ENCODE data around the gene PEPD. TPM values are rescaled to one million over a fixed set of nuclear protein-coding genes. Genes with fewer than 3 reads are reported as not detected.

The PEPD gene
- total RNA-seq, 4 donors from 2014 or later: 40.1 to 61.4 (median 53.4) TPM

DNA sequence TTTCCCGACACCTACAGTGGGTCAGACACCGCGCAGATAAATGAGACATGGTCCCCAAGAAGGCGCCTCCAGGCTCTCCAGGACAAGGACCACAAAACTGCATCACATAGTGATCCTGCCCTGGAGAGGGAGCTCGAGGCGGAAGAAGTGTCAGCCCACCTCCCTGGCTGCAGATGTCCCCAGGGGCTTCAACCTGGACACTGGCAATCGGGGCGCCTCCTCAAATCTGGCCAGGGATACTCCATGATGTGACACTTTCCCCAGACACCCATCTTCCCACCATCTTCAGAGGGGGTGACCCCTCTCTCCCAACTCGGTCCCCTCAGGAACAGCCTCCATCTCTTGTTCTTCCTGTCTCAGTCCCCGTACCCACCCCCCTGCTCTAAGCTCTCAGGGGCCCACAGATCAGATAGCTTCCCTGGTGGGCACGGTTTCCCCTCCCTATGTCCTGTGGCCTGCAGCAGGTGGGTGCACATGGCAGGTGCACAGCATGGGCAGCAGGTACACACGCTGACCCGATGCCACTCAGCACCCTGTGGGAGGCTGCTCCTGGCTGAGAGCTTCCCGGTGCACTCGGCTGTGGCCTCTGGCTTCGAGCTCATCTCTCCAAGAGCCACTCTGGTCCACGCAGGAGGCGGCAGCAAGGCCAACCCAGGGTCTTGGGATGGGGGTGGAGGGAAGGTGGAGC is 61.2 kb downstream of the PEPD start:
- H3K36me3 ChIP-seq: peaks cover 0 to 41% (median 0%) of the 10 kb centered on the region in 3 donors
- no peak for DNase-seq
- TF ChIP-seq, protein P1, sequence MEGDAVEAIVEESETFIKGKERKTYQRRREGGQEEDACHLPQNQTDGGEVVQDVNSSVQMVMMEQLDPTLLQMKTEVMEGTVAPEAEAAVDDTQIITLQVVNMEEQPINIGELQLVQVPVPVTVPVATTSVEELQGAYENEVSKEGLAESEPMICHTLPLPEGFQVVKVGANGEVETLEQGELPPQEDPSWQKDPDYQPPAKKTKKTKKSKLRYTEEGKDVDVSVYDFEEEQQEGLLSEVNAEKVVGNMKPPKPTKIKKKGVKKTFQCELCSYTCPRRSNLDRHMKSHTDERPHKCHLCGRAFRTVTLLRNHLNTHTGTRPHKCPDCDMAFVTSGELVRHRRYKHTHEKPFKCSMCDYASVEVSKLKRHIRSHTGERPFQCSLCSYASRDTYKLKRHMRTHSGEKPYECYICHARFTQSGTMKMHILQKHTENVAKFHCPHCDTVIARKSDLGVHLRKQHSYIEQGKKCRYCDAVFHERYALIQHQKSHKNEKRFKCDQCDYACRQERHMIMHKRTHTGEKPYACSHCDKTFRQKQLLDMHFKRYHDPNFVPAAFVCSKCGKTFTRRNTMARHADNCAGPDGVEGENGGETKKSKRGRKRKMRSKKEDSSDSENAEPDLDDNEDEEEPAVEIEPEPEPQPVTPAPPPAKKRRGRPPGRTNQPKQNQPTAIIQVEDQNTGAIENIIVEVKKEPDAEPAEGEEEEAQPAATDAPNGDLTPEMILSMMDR (IDR thresholded peaks at IDR 0.05): no peak
- TF ChIP-seq POLR2A (IDR thresholded peaks at IDR 0.05): no peak
- 84 to 93% methylated on average over 10 of the region's 18 CpGs for WGBS, 2 donors
- intact Hi-C loops (cut with DNase I): no loop called here
- no peak overlapping the region for H3K27ac ChIP-seq
- no peak overlapping the region for H3K4me3 ChIP-seq
- H3K27me3 ChIP-seq: no peaks in the 10 kb centered on the region
- no peaks in the 10 kb centered on the region for H3K9me3 ChIP-seq
- H3K4me1 ChIP-seq: no peaks in the 10 kb centered on the region

DNA sequence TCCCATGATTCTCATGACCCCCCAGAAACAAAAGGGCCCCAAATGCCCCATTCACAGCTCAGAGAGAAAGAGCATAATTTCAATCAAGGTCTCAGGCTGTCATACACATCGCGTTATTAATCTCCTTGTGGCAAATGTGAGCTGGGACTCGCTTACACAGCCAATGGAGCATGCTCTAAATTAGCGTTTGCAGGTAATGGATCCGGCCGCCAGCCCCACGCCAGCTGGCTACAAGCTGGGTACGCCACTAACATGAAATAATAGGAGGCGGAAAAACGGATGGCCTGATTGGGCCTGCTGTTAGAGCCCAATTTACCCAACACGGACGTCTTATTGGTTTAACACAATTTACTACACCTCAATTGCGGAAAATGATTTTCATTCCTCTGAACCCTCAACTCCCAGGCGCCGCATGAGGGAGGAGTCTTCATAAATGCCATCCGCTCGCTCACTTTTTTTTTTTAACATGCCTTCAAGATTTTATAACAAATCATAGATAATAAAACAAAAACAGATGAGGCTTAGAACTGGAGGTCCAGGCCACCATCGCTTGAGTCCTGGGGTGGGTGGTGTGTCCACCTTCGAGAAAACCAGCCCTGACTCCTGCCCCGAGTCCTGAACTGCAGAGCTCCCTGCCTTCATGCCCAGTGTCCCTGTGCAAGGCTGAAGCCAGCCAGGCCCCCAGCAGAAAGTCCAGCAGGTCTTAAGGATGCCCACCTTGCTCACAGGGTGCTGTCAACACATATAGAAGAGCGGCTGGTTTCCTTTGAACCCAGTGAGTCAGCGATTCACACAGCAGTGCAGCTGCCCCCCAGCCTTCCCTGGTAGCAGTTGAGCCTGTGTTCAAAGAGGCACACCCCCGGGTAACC is 62.1 kb downstream of the PEPD start:
- no peak for TF ChIP-seq POLR2A (IDR thresholded peaks at IDR 0.05)
- TF ChIP-seq, protein P1 (IDR thresholded peaks at IDR 0.05): no peak
- Histone ChIP-seq H3K27me3 (no peaks in the 10 kb centered on the region), H3K9me3 (no peaks in the 10 kb centered on the region), H3K4me1 (no peaks in the 10 kb centered on the region), H3K4me3 (no peak overlapping the region), H3K36me3 (peaks cover 0 to 41% (median 0%) of the 10 kb centered on the region in 3 donors), H3K27ac (no peak overlapping the region)
- 85 to 87% methylated on average over 19 to 21 of the region's 23 CpGs for WGBS, 2 donors
- intact Hi-C loops (cut with DNase I): no loop called here
- DNase-seq: no peak

DNA sequence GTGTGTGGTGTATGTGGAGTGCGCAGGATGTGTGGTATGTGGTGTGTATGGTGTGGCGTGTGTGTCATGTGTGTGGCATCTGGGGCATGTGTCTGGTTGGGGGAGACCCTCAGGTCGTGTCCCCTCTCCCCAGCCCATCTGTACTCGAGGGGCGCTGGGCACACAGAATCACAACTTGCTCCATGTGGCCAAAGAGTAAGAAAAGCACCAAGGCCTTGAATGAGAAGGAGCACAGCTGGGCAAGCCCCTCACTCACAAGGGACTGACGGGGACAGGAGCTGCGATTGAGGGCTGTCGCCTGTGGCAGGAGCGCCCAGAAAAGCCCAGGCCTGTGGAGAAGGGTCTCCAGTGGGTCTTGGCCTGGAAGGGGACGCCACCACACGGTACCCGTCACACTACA is 62.8 kb downstream of the PEPD start:
- H3K4me3 ChIP-seq: no peak overlapping the region
- no peaks in the 10 kb centered on the region for H3K4me1 ChIP-seq
- TF ChIP-seq, protein P1 (IDR thresholded peaks at IDR 0.05): no peak
- no peak for TF ChIP-seq POLR2A (IDR thresholded peaks at IDR 0.05)
- H3K9me3 ChIP-seq: no peaks in the 10 kb centered on the region
- intact Hi-C loops (cut with DNase I): no loop called here
- no peaks in the 10 kb centered on the region for H3K27me3 ChIP-seq
- DNase-seq: no peak
- no peak overlapping the region for H3K27ac ChIP-seq
- H3K36me3 ChIP-seq: peaks cover 0 to 34% (median 0%) of the 10 kb centered on the region in 3 donors
- 74 to 78% methylated on average over 3 to 6 of the region's 12 CpGs for WGBS, 2 donors

DNA sequence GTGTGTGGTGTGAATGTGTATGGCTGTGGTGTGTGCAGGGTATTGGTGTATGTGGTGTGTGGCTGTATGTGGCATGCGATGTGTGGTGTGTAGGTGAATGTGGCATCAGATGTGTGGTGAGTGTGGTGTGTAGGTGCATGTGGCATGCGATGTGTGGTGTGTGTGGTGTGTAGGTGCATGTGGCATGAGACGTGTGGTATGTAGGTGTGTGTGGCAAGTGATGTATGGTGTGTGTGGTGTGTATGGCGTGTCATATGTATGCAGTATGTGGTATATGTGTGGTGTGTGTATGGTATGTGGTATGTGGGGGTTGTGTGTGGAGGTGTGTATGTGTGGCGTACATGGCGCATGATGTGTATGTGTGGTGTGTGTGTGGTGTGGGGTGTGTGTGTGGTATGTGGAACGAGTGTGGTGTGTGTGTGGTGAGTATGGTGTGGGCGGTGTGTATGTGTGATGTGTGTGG is 63.4 kb downstream of the PEPD start:
- Histone ChIP-seq H3K4me3 (no peak overlapping the region), H3K27ac (no peak overlapping the region), H3K27me3 (no peaks in the 10 kb centered on the region), H3K36me3 (peaks cover 0 to 28% (median 0%) of the 10 kb centered on the region in 3 donors), H3K4me1 (no peaks in the 10 kb centered on the region), H3K9me3 (no peaks in the 10 kb centered on the region)
- TF ChIP-seq POLR2A (IDR thresholded peaks at IDR 0.05): no peak
- TF ChIP-seq, protein P1 (IDR thresholded peaks at IDR 0.05): no peak
- intact Hi-C loops (cut with DNase I): no loop called here
- DNase-seq: no peak
- WGBS, 2 donors: 94 to 95% methylated on average over 8 of the region's 8 CpGs

DNA sequence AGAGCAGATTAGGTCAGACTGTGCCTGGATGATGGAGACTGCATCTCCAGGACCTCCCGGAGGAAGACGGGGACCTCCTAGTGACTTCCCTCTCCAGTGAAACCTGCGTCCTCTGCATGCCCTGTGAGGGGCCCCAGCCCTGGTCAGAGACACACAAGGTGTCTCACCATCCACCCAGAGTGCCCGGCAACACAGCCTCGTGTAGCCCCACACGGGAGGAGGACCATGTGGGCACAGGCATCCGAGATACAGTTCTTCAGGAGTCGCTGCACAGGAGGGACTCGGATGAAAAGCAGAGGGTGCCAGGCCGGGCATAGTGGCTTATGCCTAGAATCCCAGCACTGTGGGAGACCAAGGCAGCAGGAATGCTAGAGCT is 64.8 kb downstream of the PEPD start:
- H3K27ac ChIP-seq: no peak overlapping the region
- TF ChIP-seq, protein P1 (IDR thresholded peaks at IDR 0.05): no peak
- TF ChIP-seq POLR2A (IDR thresholded peaks at IDR 0.05): no peak
- intact Hi-C loops (cut with DNase I): no loop called here
- no peak for DNase-seq
- no peaks in the 10 kb centered on the region for H3K9me3 ChIP-seq
- H3K4me1 ChIP-seq: no peaks in the 10 kb centered on the region
- WGBS, 2 donors: 92% methylated on average over 4 of the region's 10 CpGs; no CpG with 5 or more reads in 1 of the 2 donors
- H3K27me3 ChIP-seq: no peaks in the 10 kb centered on the region
- no peak overlapping the region for H3K4me3 ChIP-seq
- peaks cover 0 to 14% (median 0%) of the 10 kb centered on the region in 3 donors for H3K36me3 ChIP-seq

Measured in esophagus squamous epithelium (tissue), 5 donors.